ENCODE measurements around the gene NUP58.

Gene NUP58

GRCh38 chr13:25380082-25380481 lies 78.7 kb downstream of the NUP58 start:
- TF ChIP-seq CTCF (conservative IDR thresholded peaks at IDR 0.05; ENCODE audit: control insufficient read depth, insufficient read depth, low read depth, low read length) = no peak
- no peak for DNase-seq (ENCODE audit: low read depth)
- H3K4me3 ChIP-seq (ENCODE audit: control insufficient read depth, low read depth, low read length) = no peak overlapping the region

- H3K4me3 ChIP-seq (ENCODE audit: control insufficient read depth, low read depth, low read length) = no peak overlapping the region
- no peak for TF ChIP-seq CTCF (conservative IDR thresholded peaks at IDR 0.05; ENCODE audit: control insufficient read depth, insufficient read depth, low read depth, low read length)
- DNase-seq (ENCODE audit: low read depth) = no peak
Observed at GRCh38 chr13:25380741-25381324, 79.4 kb downstream of the NUP58 start.

- H3K4me3 ChIP-seq (ENCODE audit: control insufficient read depth, low read depth, low read length) = no peak overlapping the region
- no peak for DNase-seq (ENCODE audit: low read depth)
- TF ChIP-seq CTCF (conservative IDR thresholded peaks at IDR 0.05; ENCODE audit: control insufficient read depth, insufficient read depth, low read depth, low read length) = no peak
Observed at GRCh38 chr13:25384758-25385410, 83.5 kb downstream of the NUP58 start.

GRCh38 chr13:25391932-25392331 lies 90.5 kb downstream of the NUP58 start:
- no peak for TF ChIP-seq CTCF (conservative IDR thresholded peaks at IDR 0.05; ENCODE audit: control insufficient read depth, insufficient read depth, low read depth, low read length)
- DNase-seq (ENCODE audit: low read depth) = no peak
- H3K4me3 ChIP-seq (ENCODE audit: control insufficient read depth, low read depth, low read length) = no peak overlapping the region

Measured in fibroblast of mammary gland (primary cell).